CD4-positive, alpha-beta T cell treated with Interleukin-2 at 100 ng/mL for 4 hours (primary cell): Measurements from ENCODE around the gene CAMTA1.

Source experiments
- DNase-seq: peaks from one replicate; pipeline ENCODE4 v3.0.0-alpha.2; 2020; ENCODE audit warnings: low spot score

CAMTA1 gene

DNA sequence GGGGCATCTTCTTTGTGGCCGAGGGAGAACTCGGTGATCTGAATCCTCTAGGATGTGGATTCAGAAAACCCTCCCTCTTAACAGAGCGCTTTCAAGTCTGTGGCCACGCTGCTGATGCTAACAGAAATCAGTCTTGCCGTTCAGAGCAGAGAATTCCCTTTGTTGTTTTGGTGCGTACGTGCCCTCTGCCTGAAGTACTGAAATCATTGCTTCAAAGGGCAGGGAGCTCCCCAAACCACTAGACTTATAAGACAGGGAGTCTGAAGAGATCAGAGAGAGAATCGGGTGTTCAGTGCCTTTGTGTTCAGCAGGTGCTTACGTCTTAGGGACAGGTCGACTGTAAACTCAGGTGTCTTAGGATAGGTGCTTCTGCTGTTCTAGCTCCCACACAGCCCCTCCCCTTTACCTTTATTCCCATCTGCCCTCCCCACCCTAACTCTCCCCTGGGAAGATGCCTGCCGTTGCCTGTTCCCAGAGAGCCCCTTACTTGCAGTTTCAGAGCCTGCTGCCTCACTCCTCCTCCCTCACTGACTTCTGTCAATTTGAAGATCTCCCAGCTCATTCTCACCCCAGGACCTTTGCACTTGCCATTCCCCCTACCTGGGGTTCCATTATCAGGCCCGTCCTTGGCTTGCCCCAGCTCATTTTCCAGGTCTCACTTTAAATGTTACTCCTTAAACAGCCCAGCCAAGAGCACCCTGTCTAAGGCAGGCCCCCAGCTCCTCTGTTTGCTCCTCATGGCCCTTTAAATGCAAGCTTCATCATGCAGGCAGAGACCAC is 143.0 kb downstream of the CAMTA1 start:
- DNase-seq = no peak

- DNase-seq = no peak
Measured at GRCh38 chr1:6930732-6931300, 145.6 kb downstream of the CAMTA1 start.

GRCh38 chr1:6935361-6935883 is 150.2 kb downstream of the CAMTA1 start:
- DNase-seq = no peak

GRCh38 chr1:6935911-6936690 is 150.8 kb downstream of the CAMTA1 start:
- DNase-seq = no peak

GRCh38 chr1:6937048-6937447 is 151.8 kb downstream of the CAMTA1 start:
- DNase-seq = no peak

DNA sequence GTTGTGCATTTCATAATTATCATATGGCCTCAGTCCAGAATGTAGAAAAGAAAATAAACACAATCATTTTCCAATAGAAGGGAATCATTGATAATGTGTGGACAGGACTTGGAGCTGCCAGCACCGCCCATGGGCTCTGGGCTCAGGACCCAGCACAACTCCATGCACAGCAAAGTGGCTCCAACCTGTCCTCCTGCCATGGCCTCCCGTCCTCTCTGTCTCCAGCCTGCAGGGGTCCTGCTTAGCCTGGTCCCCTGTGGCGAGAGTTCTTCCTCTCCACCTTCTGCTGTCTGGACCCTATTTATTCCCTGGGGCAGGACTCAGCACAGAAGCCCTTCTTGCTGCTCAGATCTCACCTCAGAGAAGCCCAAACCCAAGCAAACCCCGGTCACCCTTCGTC is 154.1 kb downstream of the CAMTA1 start:
- no peak for DNase-seq

- no peak for DNase-seq
Measured at GRCh38 chr1:6941786-6942185, 156.5 kb downstream of the CAMTA1 start.

- no peak for DNase-seq
Measured at GRCh38 chr1:6942990-6943389, 157.7 kb downstream of the CAMTA1 start.

- no peak for DNase-seq
Measured at GRCh38 chr1:6944434-6944833, 159.2 kb downstream of the CAMTA1 start.

DNA sequence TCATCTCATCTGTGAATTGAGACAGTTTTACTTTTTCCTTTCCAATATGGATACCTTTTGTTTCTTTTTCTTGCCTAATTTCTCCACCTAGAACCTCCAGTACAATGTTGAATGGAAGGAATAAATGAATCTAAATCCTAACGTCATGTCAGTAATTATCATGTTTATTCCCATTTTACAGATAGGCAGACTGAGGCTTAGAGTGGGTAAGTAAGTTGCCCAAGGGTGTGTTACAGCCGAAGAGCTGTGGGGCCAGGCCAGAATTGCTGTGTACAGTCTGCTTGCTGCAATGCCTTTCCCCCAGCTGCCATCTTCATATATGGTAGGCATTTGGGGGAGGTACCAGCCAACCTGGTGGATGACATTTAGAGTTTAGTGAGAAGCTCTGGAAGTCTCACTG is 162.7 kb downstream of the CAMTA1 start:
- no peak for DNase-seq

DNA sequence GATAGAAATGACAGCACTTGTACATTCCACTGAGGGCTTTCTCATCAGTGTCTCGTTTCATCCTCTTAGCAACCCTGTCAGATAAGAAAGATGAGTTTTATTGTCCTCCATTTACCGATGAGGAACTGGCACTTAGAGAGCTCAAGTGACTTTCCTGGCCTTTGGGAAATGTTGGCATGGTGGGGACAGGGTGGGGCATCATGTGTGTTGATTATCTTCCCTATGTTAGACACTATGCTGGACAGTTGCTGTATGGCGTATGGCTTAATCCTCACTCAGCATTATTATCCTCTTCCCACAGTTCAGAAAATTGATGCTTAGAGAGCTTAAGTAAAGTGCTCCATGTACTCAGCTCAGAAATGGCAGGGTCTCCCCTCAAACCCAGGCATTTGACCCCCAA is 163.2 kb downstream of the CAMTA1 start:
- no peak for DNase-seq

DNA sequence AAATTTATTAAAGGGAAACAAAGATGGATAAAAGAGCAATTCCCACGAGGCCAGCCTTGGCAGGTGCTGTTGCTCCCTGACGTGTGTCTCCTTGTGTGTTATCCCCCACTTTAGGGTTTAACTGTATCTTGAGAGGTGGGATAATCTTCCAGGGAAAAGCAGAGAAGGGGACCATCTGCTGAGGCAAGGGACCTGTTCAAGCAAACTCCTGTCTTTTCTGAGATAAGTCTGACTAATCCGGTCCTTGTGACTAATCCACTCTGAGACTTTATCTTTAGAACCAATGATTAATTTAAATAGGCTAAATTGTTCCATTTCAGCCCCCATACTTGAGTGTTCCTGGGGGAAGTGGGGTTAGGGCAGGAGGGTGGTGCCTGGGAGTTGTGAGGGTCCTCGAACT is 163.6 kb downstream of the CAMTA1 start:
- no peak for DNase-seq

DNA sequence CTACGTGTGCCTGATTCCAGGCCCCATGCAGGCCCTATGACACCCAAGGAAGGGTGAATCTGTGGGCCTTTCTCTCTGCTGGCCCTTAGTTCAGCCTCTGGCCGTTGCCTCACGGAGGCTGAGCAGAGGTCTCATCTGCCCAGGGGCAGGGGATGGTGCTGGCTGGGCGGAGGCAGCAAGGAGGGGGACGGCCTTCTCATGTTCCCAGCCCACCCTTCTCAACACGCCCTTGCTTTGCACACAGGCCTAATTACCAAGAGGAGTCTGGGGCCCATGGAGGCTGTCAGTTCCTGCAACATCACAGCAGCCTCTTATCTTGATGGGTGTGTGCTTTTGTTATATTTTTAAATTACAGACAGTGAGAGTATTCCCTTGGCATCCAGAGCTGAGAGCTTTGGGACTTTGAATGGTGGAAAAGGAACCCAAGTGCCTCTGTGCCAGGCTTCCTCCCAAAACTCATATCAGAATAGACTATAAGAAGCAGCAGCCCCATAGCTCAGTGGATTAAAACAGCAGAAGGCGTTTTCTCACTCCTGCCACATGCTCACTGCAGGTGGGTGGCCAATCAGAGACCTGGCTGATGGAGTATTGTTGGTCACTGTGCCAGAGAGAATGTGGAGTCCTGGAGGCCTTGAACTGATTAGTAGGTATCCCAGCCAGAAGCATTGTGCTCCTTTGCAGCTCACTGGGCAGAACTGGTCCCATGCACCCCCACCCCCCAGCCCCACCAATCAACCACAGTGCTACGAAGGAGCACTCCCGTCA is 164.9 kb downstream of the CAMTA1 start:
- no peak for DNase-seq

GRCh38 chr1:6951536-6951935 is 166.3 kb downstream of the CAMTA1 start:
- DNase-seq = no peak

- no peak for DNase-seq
Measured at GRCh38 chr1:6953216-6953615, 168.0 kb downstream of the CAMTA1 start.

GRCh38 chr1:6953907-6954364 is 168.7 kb downstream of the CAMTA1 start:
- no peak for DNase-seq

GRCh38 chr1:6954591-6954990 is 169.3 kb downstream of the CAMTA1 start:
- no peak for DNase-seq

DNA sequence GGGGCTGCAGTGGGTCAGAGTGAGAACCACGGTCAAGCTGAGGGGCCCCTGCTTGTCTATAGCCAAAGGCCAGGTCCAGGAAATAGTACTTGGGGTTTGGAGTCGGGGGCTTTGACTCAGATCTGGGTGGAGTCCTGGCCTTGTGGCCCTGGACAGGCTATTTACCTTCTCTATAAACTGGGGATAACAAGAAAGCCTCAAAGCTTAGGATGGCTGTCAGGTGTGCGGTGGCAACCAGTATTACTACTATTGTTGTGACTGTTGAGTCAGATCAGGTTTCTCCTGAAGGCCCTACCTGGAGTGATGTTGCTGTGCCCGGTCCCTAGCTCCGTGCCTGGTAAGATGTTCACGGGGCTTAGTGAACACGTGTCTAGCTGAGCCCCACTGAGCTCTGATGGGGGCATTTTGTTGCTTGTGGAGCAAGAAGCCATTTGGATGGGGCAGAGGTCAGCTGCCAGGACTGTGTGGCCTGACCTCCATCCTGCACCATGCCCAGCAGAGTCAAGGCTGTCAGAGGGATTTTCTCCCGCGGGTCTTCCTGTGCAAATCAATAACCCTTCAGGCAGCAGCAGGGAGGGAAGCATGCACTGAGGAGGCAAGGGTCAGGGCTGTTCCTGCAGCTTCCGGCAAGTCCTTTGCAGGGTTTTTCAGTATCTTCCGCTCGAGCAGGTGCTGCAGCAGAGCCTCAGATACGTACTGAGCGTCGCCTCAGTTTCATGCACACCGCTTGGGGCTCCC is 170.3 kb downstream of the CAMTA1 start:
- DNase-seq = no peak

DNA sequence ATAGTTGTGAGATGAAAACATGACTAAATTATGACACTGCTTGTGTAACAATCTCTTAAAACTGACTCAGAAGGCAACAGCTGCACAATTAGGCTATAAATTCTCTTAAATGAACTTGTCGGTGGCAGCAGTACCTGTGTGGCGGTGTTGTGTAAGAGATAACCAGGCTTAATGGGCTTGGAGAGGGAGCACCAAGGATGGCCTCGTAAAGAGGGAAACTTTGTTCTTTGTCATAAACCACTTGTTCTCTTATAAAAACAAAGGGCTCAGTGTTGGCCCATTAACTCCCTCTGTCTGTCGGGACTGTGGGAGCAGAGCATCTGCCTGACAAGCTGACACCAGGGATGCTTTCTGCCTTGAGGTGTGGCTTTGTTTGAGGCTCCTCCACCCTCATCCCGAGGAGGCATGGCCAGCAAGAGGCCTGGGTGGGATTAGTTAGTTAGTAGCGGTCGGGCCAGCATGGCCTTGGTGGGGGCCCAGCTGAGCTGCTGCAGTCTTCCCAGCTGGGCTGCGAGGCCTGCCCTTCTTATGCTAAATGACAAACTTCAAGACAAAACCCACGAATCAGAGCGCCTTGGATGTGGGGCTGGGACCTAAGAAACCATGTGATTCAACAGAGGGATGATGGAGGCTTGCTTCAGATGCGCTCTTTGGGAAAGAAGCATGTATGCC is 171.4 kb downstream of the CAMTA1 start:
- DNase-seq = no peak

- no peak for DNase-seq
Measured at GRCh38 chr1:6957341-6957740, 172.1 kb downstream of the CAMTA1 start.
